ENCODE results near the gene SELPLG.

Gene SELPLG

DNA sequence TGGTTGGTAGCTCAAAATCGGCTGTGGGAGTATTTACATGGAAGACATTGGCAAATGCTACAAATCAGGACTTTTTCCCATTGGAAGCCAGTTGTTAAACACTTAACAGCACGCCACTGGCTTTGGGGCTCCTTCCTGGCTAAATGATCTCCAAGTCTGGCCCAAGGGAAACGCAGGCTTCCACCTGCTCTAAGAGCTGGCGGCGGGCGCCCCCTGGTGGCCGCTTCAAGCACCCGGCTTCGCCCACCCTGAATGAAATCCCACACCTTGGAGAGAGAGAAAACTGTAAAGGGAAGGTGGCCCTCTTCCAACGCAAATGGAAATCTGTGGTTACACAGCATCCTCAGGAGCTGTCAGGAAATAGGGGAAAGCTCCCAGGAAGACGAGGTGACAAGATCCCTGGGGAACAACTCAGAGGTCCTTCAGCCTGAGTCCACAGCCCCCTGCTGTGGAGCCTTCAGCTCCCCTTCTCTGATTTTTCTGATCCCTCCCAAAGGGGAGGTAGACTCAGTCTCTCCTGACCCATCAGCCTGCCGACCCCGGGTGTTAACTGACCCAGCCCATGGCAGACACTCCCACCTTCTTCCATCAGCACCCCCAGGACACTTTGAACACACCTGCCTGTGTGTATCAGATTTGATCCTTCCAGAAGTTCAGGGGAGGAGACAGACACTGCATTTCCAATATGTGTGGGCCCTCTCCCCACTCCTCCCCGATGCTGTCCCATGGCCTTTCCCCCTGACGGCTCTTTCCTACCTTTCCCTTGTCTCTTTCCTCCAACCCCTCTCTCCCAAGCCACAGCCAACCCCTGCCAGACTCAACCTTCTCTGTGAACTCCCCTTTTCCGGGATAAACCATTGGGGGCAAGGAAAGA is 15.4 kb downstream of the SELPLG start:
- peak; percentile 89 for DNase-seq

DNA sequence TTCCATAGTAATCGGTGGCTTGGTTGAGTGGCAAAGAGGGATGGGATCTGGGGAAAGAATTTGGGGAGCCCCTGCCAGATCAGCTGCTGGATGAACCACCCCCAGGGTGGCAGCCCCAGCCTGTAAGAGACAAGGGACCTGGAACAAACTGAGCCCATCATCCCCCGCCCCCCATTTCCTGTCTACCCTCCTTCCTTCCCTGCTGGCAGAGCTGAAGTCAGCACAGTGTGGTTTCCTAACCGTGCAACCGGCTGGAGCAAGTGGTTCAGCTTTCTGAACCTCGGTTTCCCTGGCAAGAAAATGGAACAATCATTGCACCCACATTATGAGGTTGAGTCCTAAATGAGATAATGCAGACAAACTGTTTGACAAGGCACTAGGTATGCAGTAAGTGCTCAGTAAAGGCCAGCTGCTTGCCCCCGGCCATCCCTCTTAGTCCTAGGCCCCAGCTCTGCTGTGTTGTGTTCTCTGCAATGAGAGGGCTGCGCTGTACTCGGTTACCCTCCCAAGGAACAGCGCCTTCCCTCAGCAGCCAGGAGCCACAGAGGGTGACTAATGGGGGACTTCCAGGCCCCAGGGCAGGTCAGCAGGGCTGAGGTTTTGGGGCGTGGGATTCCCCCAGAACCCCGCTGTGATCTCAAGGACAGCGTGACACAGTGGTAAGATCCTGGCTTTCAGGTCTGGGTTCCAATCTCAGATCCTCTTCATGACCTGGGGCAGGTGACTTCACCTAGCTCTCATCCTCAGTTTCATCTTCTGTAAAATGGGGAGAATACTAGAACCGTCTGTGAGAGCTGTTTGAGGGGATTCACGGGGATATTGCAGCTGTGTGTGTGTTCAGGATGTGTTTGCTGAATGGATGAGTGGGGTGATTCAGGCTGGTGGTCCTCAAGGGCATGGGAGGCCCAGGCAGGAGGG is 16.5 kb downstream of the SELPLG start:
- peak; percentile 80 for DNase-seq

DNA sequence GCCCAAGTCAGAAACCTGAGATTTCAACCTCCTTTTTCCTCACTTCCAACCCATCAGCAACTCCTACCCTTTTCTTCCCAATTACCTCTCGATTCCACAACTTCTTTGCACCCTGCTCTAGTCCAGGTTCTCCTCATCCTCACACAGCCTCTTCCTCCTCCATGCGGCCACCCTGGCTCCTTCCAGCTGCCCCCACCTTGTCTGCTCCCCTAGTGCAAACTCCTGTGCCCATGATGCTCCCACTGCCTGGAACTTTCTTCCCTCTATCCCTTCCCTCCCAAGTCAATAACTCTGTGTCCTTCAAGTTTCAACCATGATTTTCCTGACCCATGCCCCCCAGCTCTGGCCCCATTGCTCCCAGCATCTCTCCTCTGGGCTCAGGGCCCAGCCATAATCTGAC is 17.3 kb downstream of the SELPLG start:
- no peak for DNase-seq

DNA sequence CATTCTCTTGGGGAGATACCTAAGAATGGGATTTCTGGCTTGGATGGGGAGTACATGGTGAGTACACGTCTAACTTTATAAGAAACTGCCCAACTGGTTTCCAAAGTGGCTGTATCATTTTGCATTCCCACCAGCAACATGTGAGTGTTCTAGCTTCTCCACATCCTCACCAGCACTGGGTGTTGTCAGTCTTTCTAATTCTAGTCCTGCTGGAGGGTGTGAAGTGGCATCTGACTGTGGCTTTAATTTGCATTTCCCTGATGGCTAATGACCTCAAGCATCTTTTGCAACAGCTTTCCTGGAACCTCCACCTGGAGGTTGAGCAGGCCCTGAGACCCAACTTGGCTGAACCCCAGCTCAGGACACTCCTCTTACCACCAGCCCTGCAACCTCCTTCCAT is 17.8 kb downstream of the SELPLG start:
- no peak for DNase-seq

DNA sequence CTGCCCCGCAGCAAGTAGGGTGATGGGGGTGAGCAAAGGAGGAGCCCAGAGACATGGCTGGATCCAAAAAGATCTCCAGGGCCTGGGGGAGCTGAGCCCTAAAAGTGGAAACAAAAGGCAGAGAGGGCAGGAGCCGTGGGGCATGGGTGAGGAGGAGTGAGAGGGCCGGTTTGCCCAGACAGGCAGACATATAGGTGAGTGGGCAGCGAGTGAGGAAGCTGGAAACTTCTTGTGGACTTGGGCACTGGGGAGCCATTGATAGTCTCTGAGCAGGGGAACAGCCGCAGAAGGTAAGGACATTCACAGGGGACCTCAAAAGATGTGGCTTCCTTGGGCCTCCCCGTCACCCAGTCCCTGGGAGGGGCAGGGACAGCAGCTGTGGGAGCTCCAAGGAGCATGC is 19.1 kb downstream of the SELPLG start:
- DNase-seq, result no peak

DNA sequence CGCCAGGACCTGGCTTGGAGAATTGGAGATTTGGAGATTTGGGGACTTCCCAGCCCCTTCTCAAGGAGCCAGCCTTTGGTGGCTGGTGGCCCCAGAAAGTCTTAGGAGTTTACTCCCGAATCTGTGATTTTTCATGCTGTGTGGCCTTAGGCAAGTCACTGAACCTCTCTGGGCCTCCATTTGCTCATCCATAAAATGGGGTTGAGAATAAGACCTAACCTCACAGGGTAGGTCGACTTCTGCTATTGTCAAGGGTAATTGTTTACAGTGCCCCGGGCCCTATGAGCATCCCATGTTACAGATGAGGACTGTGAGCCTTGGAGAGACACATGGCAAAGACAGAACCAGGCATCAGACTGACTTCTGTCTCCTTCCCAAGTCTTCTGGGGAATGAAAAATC is 19.7 kb downstream of the SELPLG start:
- no peak for DNase-seq

DNA sequence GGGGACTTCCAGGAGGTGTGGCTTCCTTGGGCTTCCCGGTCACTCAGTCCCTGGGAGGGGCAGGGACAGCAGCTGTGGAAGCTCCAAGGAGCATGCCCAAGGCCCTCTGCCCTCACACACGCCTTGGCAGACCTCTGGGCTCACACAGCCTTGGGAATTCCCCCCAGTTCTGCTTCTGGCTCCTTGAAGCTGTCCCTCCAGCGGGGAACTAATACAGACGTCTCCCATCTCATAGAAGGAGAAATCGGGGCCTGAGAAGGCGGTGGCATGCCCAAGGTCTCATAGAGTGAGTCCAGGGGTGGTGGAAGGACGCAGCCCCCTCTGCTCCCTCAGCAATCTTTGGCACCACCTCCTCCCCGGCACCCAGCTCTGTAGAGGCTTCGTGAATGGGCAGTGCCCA is 20.1 kb downstream of the SELPLG start:
- no peak for DNase-seq

DNA sequence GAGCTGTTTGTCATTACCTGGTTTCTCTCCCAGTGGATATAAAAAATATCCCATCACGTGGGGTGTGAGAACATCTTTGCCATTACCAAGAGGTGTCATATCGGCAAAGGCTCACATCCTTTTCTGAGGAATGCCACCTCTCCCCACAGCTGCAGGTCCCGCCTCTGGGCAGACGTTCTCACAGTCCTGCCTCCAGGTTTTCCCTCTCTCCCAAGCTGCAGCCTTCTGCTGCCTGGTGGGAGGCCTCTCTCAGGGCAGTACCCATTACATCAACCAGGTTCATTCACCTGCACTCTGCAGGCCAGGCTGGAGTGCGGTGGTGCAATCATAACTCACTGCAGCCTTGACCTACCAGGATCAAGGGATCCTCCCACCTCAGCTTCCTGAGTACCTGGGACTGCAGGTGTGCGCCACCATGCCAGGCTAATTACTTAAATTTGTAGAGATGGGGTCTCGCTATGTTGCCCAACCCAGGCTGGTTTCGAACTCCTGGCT is 20.9 kb downstream of the SELPLG start:
- DNase-seq, result no peak

DNA sequence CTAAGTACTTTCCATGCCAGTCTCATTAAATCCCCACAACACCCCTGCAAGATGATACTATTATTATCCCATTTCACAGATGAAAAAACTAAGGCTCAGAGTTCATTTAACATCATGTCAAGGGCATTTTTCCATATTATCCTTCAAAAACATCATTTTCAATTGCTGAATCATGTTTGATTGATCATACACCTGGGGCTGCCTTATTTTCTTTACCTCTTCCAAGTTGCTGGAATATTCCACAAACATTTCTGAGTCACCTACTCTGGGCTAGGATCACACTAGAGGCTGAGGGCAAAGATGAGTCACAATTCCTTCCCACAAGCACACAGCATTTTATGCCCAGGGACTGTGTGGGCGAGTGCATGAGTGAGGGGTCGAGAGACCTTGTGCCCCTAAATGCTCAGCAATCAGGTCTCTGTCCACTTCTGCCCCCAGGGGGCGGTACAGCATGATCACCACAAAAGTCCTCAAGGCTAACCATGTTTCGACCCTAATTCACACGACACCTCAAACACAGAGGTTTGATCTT is 21.7 kb downstream of the SELPLG start:
- DNase-seq, result peak; percentile 79

DNA sequence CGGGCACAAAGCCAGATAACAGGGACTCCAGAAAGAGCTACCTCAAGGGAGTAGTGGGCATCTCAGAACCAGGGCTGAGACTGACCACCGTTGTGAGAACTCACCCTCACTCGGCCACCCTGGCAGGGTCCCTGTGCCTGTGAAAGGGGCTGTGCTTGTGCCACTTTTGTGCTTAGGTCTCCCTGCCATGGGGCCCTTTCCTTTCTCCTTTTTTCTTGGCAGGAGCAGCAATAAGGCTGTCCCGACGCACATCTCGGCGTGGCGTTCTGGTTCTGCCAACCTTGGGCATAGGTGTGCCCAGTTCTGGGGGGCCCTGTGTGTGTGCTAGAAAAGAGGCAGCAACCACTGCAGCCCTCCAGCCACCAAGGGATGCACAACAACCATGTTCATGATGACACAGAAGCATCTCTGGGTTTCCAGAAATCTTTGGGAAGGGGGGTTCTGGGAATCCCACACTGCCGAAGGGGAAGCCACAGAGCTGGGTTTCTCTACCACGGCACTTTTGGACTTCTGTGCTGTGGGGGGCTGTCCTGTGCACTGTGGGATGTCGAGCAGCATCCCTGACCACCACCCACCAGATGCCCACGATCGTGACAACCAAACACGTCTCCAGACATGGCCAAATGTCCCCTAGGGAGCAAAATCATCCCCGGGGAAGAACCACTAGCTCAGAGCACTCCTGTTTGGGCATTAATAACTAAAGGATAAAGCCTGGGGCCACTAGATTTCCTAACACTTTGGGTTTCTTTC is 22.7 kb downstream of the SELPLG start:
- no peak for DNase-seq

DNA sequence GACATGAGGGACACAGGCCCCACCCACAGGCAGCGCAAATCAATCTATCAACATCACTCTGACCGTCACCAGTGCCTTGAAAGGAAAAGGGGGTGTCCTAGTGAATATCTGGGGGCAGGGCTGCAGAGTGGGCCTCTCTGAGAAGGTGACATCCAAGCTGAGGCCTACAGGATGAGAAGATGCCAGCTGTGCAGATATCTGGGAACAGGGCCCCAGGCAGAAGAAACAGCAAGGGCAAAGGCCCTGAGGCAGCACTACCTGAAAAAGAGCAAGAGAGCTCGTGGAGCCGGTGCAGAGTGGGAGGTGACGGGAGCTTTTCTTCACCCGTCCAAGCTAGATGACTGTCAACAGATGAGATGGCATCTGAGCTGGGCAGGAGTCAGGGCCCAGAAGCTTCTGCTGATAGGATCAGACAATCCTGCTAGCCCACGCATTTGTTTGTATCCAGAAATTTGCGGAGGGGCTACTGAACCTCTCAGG is 23.3 kb downstream of the SELPLG start:
- DNase-seq, result no peak

DNA sequence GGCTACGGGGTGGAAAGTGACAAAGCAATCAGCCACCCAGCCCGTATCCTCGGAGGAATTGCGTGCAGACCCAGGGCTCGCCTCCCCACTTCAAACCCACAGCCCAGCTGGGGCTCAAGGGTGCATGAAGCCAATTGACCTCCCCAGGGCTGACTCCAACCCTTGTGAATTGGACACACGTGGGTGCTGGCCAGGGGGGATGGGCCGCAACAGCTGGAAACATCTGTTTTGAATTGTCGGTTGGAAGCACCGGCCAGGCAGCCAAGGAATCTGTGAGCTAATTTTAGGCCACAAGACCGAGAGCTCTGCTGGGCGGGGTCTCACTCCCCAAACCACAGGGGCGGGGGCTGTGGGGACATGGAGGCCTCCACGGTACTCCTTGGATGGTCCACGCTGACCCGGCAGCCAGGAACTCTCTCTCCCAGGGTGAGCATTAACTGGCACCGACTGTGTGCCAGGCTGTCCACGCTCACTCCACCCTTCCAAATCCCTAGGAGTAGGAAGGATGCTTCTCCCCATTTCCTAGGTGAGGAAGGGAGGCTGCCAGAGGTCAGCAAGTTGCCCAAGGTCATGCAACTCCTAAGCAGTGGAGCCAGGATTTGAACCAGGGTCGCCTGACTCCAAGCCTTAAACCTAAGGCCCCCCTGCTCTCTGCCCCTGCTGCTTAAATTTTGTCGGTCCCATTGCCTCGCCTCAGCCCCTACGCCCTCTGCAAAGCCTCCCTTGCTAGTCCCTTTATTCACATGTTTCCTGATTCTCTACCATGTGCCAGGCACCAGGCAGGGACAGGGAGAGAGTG is 24.0 kb downstream of the SELPLG start:
- DNase-seq, result peak; percentile 72

DNA sequence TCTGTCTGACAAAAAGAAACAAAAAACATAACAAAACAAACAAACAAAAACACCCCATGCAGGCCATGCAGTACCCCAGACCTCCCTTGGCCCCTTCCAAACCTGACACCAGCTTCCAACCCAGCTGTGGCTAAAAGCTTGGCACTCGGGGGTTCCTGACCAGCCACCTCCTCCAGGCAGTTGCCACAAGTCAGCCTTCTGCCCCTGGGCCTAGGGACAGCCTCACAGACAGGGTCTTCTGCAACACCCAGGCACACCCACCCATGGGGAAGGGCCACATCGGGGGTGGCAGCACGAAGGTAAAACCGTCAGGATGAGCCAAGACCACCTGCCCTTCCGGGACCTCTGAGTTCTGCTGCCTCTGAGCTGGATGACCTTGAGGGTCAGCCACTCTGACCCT is 25.1 kb downstream of the SELPLG start:
- no peak for DNase-seq

DNA sequence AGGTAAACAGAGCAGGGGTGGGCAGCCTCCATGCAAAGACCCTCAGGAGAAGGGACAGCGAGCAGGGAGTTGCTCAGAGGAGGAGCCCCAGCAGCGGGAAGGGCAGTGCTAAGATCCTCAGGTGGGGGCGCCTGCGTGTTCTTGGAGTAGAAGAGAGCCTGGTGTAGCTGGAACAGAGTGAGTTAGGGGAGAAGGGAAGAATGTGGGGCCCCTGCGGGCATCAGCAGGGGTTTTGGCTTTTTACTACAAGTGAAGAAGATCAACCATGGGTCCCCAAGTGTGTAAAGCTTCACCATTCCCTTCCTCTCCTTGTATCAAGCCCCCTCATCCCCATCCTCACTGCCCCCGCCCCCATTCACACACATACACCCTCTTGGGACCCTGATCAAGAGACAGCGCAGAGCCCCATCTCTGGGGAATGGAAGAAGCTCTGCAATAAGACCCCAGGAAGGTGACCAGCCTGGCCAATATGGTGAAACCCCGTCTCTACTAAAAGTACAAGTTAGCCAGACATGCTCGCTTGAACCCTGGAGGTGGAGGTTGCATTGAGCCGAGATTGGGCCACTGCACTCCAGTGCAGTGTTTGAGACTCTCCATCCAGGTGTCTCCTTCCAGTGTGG is 25.6 kb downstream of the SELPLG start:
- no peak for DNase-seq

DNA sequence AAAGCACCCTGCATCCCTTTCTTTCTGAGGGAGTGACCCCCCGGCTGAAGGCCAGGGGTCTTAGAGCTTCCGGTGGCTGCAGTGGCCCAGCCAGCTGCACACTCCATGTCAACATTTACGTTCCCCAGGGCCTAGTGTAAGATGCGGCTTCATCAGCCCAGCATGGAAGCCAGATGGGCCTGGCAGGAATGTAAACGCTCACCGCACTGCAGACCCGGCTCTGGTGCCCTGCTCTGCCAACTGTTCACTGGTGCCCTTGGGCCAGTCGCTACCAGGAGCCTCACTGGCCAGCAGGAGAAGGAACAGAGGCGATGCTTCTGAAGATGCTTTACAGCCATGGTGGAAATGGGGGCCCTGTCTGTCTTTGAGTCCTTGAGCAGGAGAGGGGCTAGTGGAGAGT is 27.2 kb downstream of the SELPLG start:
- no peak for DNase-seq

DNA sequence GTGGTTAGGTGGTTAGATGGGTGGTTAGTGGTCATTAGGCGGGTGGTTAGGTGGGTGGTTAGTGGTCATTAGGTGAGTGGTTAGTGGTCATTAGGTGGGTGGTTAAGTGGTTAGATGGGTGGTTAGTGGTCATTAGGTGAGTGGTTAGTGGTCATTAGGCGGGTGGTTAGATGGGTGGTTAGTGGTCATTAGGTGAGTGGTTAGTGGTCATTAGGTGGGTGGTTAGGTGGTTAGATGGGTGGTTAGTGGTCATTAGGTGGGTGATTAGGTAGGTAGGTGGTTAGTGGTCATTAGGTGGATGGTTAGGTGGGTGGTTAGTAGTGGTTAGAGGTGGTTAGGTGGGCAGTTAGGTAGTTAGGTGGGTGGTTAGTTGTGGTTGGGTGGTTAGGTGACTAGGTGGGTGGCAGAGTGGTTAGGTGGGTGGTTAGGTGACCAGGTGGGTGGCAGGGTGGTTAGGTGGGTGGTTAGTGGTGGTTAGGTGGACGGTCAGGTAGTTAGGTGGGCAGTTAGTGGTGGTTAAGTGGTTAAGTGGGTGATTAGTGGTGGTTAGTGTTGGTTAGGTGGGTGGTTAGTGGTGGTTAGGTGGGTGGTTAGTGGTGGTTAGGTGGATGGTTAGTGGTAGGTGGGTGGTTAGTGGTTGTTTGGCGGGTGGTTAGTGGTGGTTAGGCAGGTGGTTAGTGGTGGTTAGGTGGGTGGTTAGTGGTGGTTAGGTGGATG is 27.8 kb downstream of the SELPLG start:
- no peak for DNase-seq

DNA sequence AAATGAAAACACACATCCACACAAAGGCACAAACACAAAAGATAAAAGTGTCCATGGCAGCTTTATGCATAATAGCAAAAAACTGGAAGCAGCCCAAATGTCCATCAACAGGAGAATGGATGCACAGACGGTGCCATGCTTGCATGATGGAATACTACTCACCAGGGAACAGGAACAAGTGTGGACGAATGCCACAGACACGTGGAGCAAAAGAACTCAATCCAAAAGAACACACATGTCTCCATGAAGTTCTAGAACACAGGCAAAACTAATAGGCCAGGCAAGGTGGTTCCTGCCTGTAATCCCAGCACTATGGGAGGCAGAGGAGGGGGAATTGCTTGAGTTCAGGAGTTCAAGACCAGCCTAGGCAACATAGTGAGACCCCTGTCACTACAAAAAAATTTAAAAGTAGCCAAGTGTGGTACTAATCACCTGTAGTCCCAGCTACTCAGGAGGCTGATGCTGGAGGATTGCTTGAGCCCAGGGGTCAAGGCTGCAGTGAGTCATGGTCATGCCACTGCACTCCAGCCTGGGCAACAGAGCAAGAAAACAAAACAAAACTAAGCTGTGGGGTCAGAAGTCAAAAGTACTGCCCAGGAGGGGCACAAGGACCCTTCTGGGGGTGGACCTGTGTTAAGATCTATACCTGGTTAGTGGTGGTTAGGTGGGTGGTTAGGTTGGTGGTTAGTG is 28.5 kb downstream of the SELPLG start:
- no peak for DNase-seq

DNA sequence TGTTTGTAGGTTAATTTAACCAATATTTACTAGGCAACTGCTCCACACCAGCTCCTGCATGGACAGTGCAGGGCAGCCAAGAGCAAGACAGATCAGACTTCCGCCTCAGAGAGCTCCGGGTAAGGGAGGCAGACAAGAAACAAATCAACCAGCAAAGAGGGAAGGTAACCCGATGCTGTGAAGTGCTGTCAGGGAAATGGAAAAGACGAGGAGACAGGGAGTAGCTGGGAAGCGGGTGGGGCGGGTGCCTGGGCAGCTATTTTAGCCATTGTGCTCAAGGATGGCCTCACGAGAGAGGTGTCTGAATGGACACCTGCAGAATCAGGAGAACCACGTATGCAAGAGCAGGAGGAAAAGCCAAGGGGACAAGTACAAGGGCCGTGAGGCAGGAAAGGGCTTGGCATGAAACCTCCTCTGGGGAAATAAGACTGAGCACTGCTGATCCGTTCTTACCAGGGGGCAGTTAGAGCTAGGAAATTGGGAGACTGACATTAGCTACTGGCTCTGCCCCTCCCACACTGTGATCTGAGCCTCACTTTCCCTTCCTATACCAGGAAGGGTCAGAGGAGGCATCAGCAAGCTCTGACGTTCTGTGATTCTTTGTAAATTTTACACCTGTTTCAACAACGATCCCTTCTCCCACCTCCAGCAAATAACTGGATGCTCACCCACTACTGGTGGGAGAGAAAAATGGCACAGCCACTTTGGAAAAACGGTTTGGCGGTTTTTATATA is 29.3 kb downstream of the SELPLG start:
- DNase-seq, result no peak

DNA sequence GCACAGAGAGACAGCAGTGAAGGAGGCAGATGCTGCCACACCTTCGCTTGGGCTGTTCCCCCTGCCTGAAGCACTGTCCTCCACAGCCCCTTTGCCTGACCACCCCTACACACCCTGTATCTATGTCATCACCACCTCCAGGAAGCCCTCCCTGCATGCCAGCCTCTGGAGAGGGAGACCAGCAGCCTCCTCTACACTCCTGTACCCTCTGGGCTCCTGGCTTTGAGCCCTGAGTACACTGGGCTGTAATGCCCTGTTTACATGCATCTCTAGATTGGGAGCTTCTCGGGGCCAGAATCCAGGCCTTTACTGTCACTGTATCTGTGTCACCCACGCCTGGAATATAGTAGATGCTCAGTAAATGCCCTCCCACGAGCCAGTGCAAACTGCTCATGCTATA is 30.0 kb downstream of the SELPLG start:
- DNase-seq, result no peak

Measured in hematopoietic multipotent progenitor cell treated with erythropoietin and hydrocortisone succinate and interleukin-3 and kit ligand, for 4 days (in vitro differentiated cells).